Neural crest cell (in vitro differentiated cells): ENCODE results near the gene PNMA6E. TPM values are rescaled to one million over a fixed set of nuclear protein-coding genes. Genes with fewer than 3 reads are reported as not detected.

Experiments used
- DNase-seq: peaks from one replicate; pipeline ENCODE4 v3.0.0; 2021; ENCODE audit warnings: low read depth, mixed read lengths, low spot score
- H3K27ac Mint-ChIP-seq: one replicate; pipeline ENCODE4 v1.8.0; 2021; ENCODE audit warnings: mild to moderate bottlenecking, mixed read lengths; ENCODE audit not compliant: unreplicated experiment
- H3K27me3 Mint-ChIP-seq: 2 replicates; pipeline ENCODE4 v1.8.0; 2021; ENCODE audit warnings: low read depth, mild to moderate bottlenecking, mixed read lengths
- H3K36me3 Mint-ChIP-seq: 2 replicates; pipeline ENCODE4 v1.8.0; 2021; ENCODE audit warnings: low read depth, mild to moderate bottlenecking, mixed read lengths
- H3K4me1 Mint-ChIP-seq: 2 replicates; pipeline ENCODE4 v1.8.0; 2021; ENCODE audit warnings: mixed read lengths
- H3K4me3 Mint-ChIP-seq: one replicate; pipeline ENCODE4 v1.8.0; 2021; ENCODE audit warnings: mild to moderate bottlenecking, mixed read lengths
- H3K9me3 Mint-ChIP-seq: 2 replicates; pipeline ENCODE4 v1.8.0; 2021; ENCODE audit warnings: mixed read lengths
- CTCF ChIP-seq: fragments of 200-600 bp; sonication (generic); conservative IDR thresholded peaks from 2 replicates; pipeline ENCODE4 v1.5.0; 2021; ENCODE audit warnings: antibody characterized with exemption, mild to moderate bottlenecking
- total RNA-seq: library from RNA; stranded (reverse); gene quantifications from 2 replicates; pipeline ENCODE4 v1.2.1, GENCODE V29; 2021

The PNMA6E gene
- total RNA-seq, 1 donor from 2014 or later = not detected

- H3K36me3 Mint-ChIP-seq = peaks cover 3% of the 10 kb centered on the region
- H3K4me3 Mint-ChIP-seq = no peak overlapping the region
- no peak for DNase-seq
- H3K27me3 Mint-ChIP-seq = peaks cover 18% of the 10 kb centered on the region
- H3K4me1 Mint-ChIP-seq = no peaks in the 10 kb centered on the region
- no peak overlapping the region for H3K27ac Mint-ChIP-seq
- no peak for TF ChIP-seq CTCF
- H3K9me3 Mint-ChIP-seq = peaks cover 9% of the 10 kb centered on the region
Measured at GRCh38 chrX:153440556-153441135, 39.5 kb upstream of the PNMA6E start.

- Mint-ChIP-seq H3K27ac (no peak overlapping the region), H3K4me3 (no peak overlapping the region), H3K36me3 (peaks cover 3% of the 10 kb centered on the region), H3K27me3 (peaks cover 18% of the 10 kb centered on the region), H3K9me3 (peaks cover 9% of the 10 kb centered on the region), H3K4me1 (no peaks in the 10 kb centered on the region)
- no peak for TF ChIP-seq CTCF
- no peak for DNase-seq
Measured at GRCh38 chrX:153439977-153440376, 38.8 kb upstream of the PNMA6E start.

GRCh38 chrX:153438532-153438931 lies 37.4 kb upstream of the PNMA6E start:
- H3K27me3 Mint-ChIP-seq = peaks cover 18% of the 10 kb centered on the region
- H3K27ac Mint-ChIP-seq = no peak overlapping the region
- no peak overlapping the region for H3K4me3 Mint-ChIP-seq
- DNase-seq = no peak
- H3K9me3 Mint-ChIP-seq = peaks cover 9% of the 10 kb centered on the region
- peak; percentile 39 for TF ChIP-seq CTCF
- no peaks in the 10 kb centered on the region for H3K4me1 Mint-ChIP-seq
- H3K36me3 Mint-ChIP-seq = peaks cover 3% of the 10 kb centered on the region

GRCh38 chrX:153435845-153436244 lies 34.7 kb upstream of the PNMA6E start:
- H3K27me3 Mint-ChIP-seq = peaks cover 18% of the 10 kb centered on the region
- no peak for DNase-seq
- peaks cover 3% of the 10 kb centered on the region for H3K36me3 Mint-ChIP-seq
- no peak overlapping the region for H3K27ac Mint-ChIP-seq
- H3K9me3 Mint-ChIP-seq = peaks cover 9% of the 10 kb centered on the region
- no peaks in the 10 kb centered on the region for H3K4me1 Mint-ChIP-seq
- H3K4me3 Mint-ChIP-seq = no peak overlapping the region
- no peak for TF ChIP-seq CTCF

- Mint-ChIP-seq H3K9me3 (peaks cover 9% of the 10 kb centered on the region), H3K4me1 (no peaks in the 10 kb centered on the region), H3K36me3 (peaks cover 1% of the 10 kb centered on the region), H3K27me3 (peaks cover 12% of the 10 kb centered on the region), H3K27ac (no peak overlapping the region), H3K4me3 (no peak overlapping the region)
- TF ChIP-seq CTCF = no peak
- no peak for DNase-seq
Measured at GRCh38 chrX:153434801-153435200, 33.7 kb upstream of the PNMA6E start.
